Measurements from ENCODE around the gene CPNE4. TPM values are rescaled to one million over a fixed set of nuclear protein-coding genes. Genes with fewer than 3 reads are reported as not detected.

The CPNE4 gene
- total and polyA plus RNA-seq, 2 donors (not counting 3 experiments of a cell fraction or from before 2014, with no cell fraction given) = not detected

- CTCF ChIA-PET = no interaction called here
These were observed 470.0 kb downstream of the CPNE4 start for GRCh38 chr3:131564812-131565211.

More at GRCh38 chr3:131564812-131565211, 470.0 kb downstream of the CPNE4 start:
- Histone ChIP-seq H3K9ac (replicated peaks; ENCODE audit: extremely low read depth, insufficient read depth, low read length) (no peak overlapping the region), H3K9me3 (replicated peaks; ENCODE audit: control insufficient read depth, insufficient read depth, low read length) (no peaks in the 10 kb centered on the region), H3K36me3 (ENCODE audit: control insufficient read depth in 2 of 2, extremely low read depth in 1 of 2, insufficient read depth in 2 of 2, low read length in 2 of 2) (no peaks in the 10 kb centered on the region), H3K4me1 (ENCODE audit: control insufficient read depth, extremely low read depth, insufficient read depth, low read length) (no peaks in the 10 kb centered on the region), H3K79me2 (ENCODE audit: control insufficient read depth, insufficient read depth, low read length) (no peaks in the 10 kb centered on the region), H3K9me1 (replicated peaks; ENCODE audit: control insufficient read depth, extremely low read depth, insufficient read depth, low read length) (no peaks in the 10 kb centered on the region), H2AFZ (ENCODE audit: low read depth, low read length) (no peak overlapping the region), H3K27me3 (ENCODE audit: control insufficient read depth in 2 of 2, insufficient read depth in 2 of 2, low read length in 2 of 2) (peaks cover 4% of the 10 kb centered on the region in 2 experiments), H3K4me2 (ENCODE audit: insufficient read depth, low read length) (no peak overlapping the region), H3K27ac (ENCODE audit: insufficient read depth, low read depth, low read length) (no peak overlapping the region), H4K20me1 (replicated peaks; ENCODE audit: control insufficient read depth, extremely low read depth, insufficient read depth, low read length) (no peaks in the 10 kb centered on the region), H3K4me3 (replicated peaks in 1 of 3; ENCODE audit: insufficient read depth in 1 of 3, low read depth in 1 of 3, low read length in 3 of 3) (no peak overlapping the region)
- FAIRE-seq (no peak), DNase-seq (ENCODE audit: low read depth, low spot score) (no peak)
- intact Hi-C loops (cut with micrococcal nuclease) = no loop called here
- POLR2A ChIA-PET = no interaction called here
- BruUV-seq (replicated peaks) = no TSS peak
- dilution Hi-C loops (cut with MboI; ENCODE audit: extremely low pct_ligation_motif_present, low sequenced_read_pairs) = no loop called here
- TF ChIP-seq MAX (IDR thresholded peaks at IDR 0.05; ENCODE audit: insufficient read depth, insufficient read length) (no peak), CTCF (IDR thresholded peaks at IDR 0.05; ENCODE audit: extremely low read depth in 1 of 2, insufficient read depth in 1 of 2, low read depth in 1 of 2, low read length in 2 of 2) (no peak), FOS (IDR thresholded peaks at IDR 0.05; ENCODE audit: borderline replicate concordance, insufficient read depth, low read length) (no peak), GATA2 (IDR thresholded peaks at IDR 0.05; ENCODE audit: insufficient read depth, insufficient read length, low read depth, low read length) (no peak), POLR2AphosphoS5 (IDR thresholded peaks at IDR 0.05; ENCODE audit: insufficient read depth, low read depth, low read length) (no peak), MYC (IDR thresholded peaks at IDR 0.05; ENCODE audit: low read depth, low read length) (no peak), JUN (IDR thresholded peaks at IDR 0.05; ENCODE audit: borderline replicate concordance, insufficient read depth, insufficient read length, low read depth) (no peak)

Measured in endothelial cell of umbilical vein (primary cell).